Stomach (tissue), 4 donors: ENCODE data around the gene SNCA.

Experiments used
- CTCF ChIP-seq, 7 experiments: fragments of 450-650 bp in 4 of 7; fragments of 200-600 bp in 3 of 7; sonication (generic) in 3 of 7; IDR thresholded peaks; one replicate each; pipeline ENCODE4 v1.5.1; 2016 to 2019; ENCODE audit warnings: antibody characterized with exemption in 7 of 7, control low read depth in 2 of 7, mild to moderate bottlenecking in 1 of 7
- EP300 ChIP-seq: sonication (generic); formaldehyde crosslinking; IDR thresholded peaks from one replicate; pipeline ENCODE4 v1.6.1; 2017; ENCODE audit warnings: antibody characterized with exemption
- POLR2A ChIP-seq, 4 donors: fragments of 450-650 bp; IDR thresholded peaks; one replicate each; pipeline ENCODE4 v1.6.1; 2016; ENCODE audit warnings: antibody characterized with exemption in 4 of 4, control low read depth in 2 of 4, mild to moderate bottlenecking in 1 of 4, moderate library complexity in 1 of 4
- POLR2AphosphoS5 ChIP-seq, 3 donors: sonication (generic); formaldehyde crosslinking; IDR thresholded peaks; one replicate each; pipeline ENCODE4 v1.6.1; 2016; ENCODE audit warnings: antibody characterized with exemption in 3 of 3

DNA sequence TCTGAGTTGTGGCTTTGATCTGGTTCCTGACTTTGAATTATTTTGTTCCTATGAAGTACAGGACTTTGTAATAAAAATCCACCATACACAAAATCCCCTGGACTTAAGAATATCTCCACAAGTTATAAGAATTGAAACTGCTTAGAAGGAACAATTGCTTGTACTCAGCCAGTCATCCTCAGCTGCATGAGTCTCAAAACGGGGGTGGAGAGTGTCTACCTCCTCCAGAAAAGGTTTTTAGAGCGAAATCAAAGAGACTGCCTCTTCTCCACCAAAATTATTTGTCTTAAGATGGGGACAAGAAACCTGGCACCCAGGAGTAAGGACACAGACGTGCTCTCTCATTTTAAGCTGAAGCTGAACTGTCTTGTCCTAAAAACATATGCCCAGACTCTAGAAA is 74.7 kb downstream of the SNCA start:
- no peak for TF ChIP-seq POLR2A (IDR thresholded peaks at IDR 0.05)
- TF ChIP-seq CTCF (IDR thresholded peaks at IDR 0.05), result no peak
- TF ChIP-seq EP300, result no peak
- no peak for TF ChIP-seq POLR2AphosphoS5 (IDR thresholded peaks at IDR 0.05)
